HEK293T (cell line): ENCODE measurements around the gene GNLY.

ENCODE experiments used
- ARNT ChIP-seq: fragments of 450-650 bp; IDR thresholded peaks from 2 replicates; pipeline ENCODE4 v1.6.1; 2017; ENCODE audit warnings: mild to moderate bottlenecking
- BHLHE40 ChIP-seq: fragments of 450-650 bp; IDR thresholded peaks from 2 replicates; pipeline ENCODE4 v1.6.1; 2016; ENCODE audit warnings: mild to moderate bottlenecking, moderate library complexity, borderline replicate concordance
- CTBP1 ChIP-seq: fragments of 450-650 bp; IDR thresholded peaks from 2 replicates; pipeline ENCODE4 v1.6.1; 2016; ENCODE audit warnings: borderline replicate concordance
- FOXK2 ChIP-seq: fragments of 450-650 bp; IDR thresholded peaks from 2 replicates; pipeline ENCODE4 v1.6.1; 2016; ENCODE audit warnings: mild to moderate bottlenecking
- HDGF ChIP-seq: fragments of 450-650 bp; IDR thresholded peaks from 2 replicates; pipeline ENCODE4 v1.6.1; 2017; ENCODE audit warnings: antibody characterized with exemption, borderline replicate concordance
- LEF1 ChIP-seq: fragments of 450-650 bp; IDR thresholded peaks from 2 replicates; pipeline ENCODE4 v1.6.1; 2017; ENCODE audit warnings: mild to moderate bottlenecking, borderline replicate concordance
- SP1 ChIP-seq: fragments of 450-650 bp; IDR thresholded peaks from 2 replicates; pipeline ENCODE4 v1.6.1; 2017
- TARDBP ChIP-seq: fragments of 450-650 bp; IDR thresholded peaks from 2 replicates; pipeline ENCODE4 v1.6.1; 2016
- ZNF384 ChIP-seq: fragments of 450-650 bp; IDR thresholded peaks from 2 replicates; pipeline ENCODE4 v1.6.1; 2016
- TF ChIP-seq, protein P1 (sequence below): fragments of 450-650 bp; IDR thresholded peaks from 2 replicates; pipeline ENCODE4 v1.6.1; 2016

- TF ChIP-seq ZNF384 (no peak), TARDBP (no peak), ARNT (no peak), BHLHE40 (no peak), CTBP1 (no peak), LEF1 (no peak), SP1 (no peak), HDGF (no peak), FOXK2 (no peak)
- TF ChIP-seq, protein P1, sequence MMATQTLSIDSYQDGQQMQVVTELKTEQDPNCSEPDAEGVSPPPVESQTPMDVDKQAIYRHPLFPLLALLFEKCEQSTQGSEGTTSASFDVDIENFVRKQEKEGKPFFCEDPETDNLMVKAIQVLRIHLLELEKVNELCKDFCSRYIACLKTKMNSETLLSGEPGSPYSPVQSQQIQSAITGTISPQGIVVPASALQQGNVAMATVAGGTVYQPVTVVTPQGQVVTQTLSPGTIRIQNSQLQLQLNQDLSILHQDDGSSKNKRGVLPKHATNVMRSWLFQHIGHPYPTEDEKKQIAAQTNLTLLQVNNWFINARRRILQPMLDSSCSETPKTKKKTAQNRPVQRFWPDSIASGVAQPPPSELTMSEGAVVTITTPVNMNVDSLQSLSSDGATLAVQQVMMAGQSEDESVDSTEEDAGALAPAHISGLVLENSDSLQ: no peak
These were observed 2.0 kb upstream of the GNLY start for GRCh38 chr2:85692039-85692645.
